Astrocyte (in vitro differentiated cells and primary cell): ENCODE data around the gene GDF10.

Source experiments
- EZH2 ChIP-seq: IDR thresholded peaks from 2 replicates; pipeline ENCODE4 v1.6.1; 2012; ENCODE audit warnings: mild to moderate bottlenecking, low read length, inconsistent platforms; ENCODE audit not compliant: insufficient read depth
- TF ChIP-seq, protein P1 (sequence below): IDR thresholded peaks from 2 replicates; pipeline ENCODE4 v1.5.1; 2011; ENCODE audit warnings: low read depth, mild to moderate bottlenecking, inconsistent platforms, low read length, moderate library complexity; ENCODE audit not compliant: insufficient read depth

DNA sequence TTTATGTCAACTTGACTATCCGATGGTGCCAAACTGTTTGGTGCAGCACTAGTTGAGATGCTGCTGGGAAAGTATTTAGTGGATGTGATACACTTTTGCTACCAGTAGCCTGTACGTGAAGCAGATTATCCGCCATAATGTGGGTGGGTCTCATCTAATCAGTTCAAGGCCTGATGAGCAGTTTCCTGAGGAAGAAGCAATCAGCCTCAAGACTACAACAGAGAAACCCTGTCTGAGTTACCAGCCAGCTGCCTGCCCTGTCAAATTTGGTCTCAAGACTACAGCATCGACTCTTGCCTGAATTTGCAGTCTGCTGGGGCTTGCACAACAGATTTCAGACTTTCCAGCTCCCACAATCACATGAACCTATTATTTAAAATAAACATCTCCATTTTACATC lies 37.3 kb downstream of the GDF10 start:
- TF ChIP-seq, protein P1, sequence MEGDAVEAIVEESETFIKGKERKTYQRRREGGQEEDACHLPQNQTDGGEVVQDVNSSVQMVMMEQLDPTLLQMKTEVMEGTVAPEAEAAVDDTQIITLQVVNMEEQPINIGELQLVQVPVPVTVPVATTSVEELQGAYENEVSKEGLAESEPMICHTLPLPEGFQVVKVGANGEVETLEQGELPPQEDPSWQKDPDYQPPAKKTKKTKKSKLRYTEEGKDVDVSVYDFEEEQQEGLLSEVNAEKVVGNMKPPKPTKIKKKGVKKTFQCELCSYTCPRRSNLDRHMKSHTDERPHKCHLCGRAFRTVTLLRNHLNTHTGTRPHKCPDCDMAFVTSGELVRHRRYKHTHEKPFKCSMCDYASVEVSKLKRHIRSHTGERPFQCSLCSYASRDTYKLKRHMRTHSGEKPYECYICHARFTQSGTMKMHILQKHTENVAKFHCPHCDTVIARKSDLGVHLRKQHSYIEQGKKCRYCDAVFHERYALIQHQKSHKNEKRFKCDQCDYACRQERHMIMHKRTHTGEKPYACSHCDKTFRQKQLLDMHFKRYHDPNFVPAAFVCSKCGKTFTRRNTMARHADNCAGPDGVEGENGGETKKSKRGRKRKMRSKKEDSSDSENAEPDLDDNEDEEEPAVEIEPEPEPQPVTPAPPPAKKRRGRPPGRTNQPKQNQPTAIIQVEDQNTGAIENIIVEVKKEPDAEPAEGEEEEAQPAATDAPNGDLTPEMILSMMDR, result no peak
- no peak for TF ChIP-seq EZH2
